HFFc6 (cell line): ENCODE data around the gene WDR35. TPM values are rescaled to one million over a fixed set of nuclear protein-coding genes. Genes with fewer than 3 reads are reported as not detected.

ENCODE experiments used
- DNase-seq: peaks from one replicate; pipeline ENCODE4 v3.0.0-alpha.2; 2018
- H3K27ac Mint-ChIP-seq: 2 replicates; pipeline ENCODE4 v1.8.0; 2020; ENCODE audit warnings: mild to moderate bottlenecking, mixed read lengths
- H3K27me3 Mint-ChIP-seq: 2 replicates; pipeline ENCODE4 v1.8.0; 2021; ENCODE audit warnings: mild to moderate bottlenecking, moderate library complexity, mixed read lengths; ENCODE audit not compliant: insufficient read depth
- H3K36me3 Mint-ChIP-seq: 2 replicates; pipeline ENCODE4 v1.8.0; 2021; ENCODE audit warnings: low read depth, mixed read lengths
- H3K4me1 Mint-ChIP-seq: 2 replicates; pipeline ENCODE4 v1.8.0; 2020; ENCODE audit warnings: low read depth, mixed read lengths
- H3K4me3 Mint-ChIP-seq: 2 replicates; pipeline ENCODE4 v1.8.0; 2020; ENCODE audit warnings: mild to moderate bottlenecking, moderate library complexity, mixed read lengths
- H3K9me3 Mint-ChIP-seq: 2 replicates; pipeline ENCODE4 v1.8.0; 2020; ENCODE audit warnings: mild to moderate bottlenecking, mixed read lengths
- total RNA-seq, 6 experiments: library from RNA; stranded (reverse); fragmentation: NEBNext Ultra II Directional; extraction: Animal tissue kit (Norgen Biotek cat#: 25700); gene quantifications; 2 replicates in 1 of 6; 3 replicates in 5 of 6; pipeline ENCODE4 v1.2.3, GENCODE V29; 2021
- TF ChIP-seq, protein P1 (sequence below): fragments of 200-600 bp; sonication (generic); IDR thresholded peaks from 2 replicates; pipeline ENCODE4 v1.5.0; 2021; ENCODE audit warnings: antibody characterized with exemption, mild to moderate bottlenecking

Gene WDR35
- total RNA-seq, 6 experiments from 2014 or later = 4.5 to 5.4 (median 5.2) TPM

DNA sequence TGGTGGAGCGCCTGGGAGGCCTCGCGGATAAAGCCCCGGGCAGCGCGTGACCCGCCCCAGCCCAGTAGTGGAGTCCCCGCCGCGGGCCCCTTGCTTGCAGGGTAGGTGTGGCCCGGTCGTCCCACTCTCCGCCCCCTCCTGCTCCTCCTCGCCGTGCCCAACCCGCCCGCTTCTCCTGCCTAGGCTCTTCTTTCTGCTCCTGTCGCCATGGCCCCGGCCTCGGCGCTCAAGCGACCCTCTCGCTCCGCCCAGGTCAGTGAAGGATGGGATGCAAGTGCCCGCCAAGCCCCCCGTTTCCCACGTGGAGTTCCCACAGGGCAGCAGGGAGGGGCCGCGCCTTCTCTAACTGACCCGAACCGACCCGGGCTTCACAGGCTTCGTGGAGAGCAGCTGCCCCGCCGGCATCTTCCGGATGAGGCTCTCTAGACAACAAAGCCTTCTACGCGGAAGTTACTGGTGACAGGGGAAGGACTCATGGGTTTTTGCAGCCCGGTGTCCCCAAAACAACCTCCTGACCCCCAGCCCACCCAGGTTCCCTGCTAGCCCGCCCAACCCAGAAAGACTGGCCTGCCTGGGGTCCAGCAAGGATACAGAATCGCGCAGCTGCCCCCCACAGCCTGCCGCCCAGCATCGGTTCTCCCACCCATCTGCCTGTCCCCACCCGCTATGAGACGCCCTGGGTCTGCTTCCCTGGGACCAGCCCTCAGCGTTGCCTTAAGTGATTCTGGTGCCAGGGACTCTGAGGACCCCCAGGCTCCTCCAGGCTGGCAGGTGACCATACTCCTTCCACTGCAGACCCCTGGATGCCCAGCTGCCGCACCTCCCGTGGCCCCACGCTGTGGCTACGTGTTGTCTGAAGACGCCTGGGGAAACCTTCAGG is 121.0 kb downstream of the WDR35 start:
- Mint-ChIP-seq H3K4me1 (no peaks in the 10 kb centered on the region), H3K36me3 (no peaks in the 10 kb centered on the region), H3K27ac (no peak overlapping the region), H3K9me3 (no peaks in the 10 kb centered on the region), H3K27me3 (peaks cover 31% of the 10 kb centered on the region), H3K4me3 (peak overlapping the region; percentile 71)
- TF ChIP-seq, protein P1, sequence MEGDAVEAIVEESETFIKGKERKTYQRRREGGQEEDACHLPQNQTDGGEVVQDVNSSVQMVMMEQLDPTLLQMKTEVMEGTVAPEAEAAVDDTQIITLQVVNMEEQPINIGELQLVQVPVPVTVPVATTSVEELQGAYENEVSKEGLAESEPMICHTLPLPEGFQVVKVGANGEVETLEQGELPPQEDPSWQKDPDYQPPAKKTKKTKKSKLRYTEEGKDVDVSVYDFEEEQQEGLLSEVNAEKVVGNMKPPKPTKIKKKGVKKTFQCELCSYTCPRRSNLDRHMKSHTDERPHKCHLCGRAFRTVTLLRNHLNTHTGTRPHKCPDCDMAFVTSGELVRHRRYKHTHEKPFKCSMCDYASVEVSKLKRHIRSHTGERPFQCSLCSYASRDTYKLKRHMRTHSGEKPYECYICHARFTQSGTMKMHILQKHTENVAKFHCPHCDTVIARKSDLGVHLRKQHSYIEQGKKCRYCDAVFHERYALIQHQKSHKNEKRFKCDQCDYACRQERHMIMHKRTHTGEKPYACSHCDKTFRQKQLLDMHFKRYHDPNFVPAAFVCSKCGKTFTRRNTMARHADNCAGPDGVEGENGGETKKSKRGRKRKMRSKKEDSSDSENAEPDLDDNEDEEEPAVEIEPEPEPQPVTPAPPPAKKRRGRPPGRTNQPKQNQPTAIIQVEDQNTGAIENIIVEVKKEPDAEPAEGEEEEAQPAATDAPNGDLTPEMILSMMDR = no peak
- DNase-seq = no peak

DNA sequence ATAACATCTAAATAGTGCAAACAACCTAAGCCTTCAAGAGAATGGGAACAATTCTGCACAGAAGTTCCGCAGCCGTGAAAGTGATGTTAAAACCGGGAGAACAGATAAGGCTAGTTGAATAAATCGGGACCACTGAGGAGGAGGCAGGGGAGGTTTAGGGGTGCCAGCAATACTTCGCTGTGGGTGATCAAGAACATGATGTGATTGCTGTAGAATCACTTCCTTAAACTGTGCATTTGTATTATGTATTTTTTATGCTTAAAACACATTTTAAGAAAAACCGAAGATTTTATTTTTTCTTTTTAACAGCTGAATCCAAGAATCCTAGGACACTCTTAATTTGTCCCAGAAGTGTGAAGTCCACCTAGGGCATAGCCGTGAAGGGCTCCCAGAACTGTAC is 121.7 kb downstream of the WDR35 start:
- Mint-ChIP-seq H3K27me3 (peaks cover 32% of the 10 kb centered on the region), H3K9me3 (no peaks in the 10 kb centered on the region), H3K4me3 (no peak overlapping the region), H3K36me3 (no peaks in the 10 kb centered on the region), H3K4me1 (no peaks in the 10 kb centered on the region), H3K27ac (no peak overlapping the region)
- no peak for DNase-seq
- TF ChIP-seq, protein P1 = no peak

DNA sequence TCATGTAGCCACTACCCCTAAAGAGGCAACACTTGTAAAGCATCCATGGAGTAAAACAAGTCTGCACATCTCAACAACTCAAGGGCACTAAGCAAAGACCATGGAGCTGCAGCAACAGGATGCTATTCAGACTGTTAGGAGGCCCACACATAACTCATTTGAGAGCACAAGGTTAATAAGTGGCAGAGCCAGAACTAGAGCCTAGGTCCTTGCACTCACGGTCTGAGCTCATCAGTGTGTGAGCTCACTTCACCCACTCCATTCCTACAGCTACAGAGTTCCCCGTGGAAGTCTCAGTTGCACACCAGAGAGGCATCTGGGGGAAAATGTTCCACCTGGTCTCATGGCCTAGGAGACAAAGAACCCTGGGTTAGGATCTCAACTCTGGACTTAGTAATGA is 123.1 kb downstream of the WDR35 start:
- H3K9me3 Mint-ChIP-seq = no peaks in the 10 kb centered on the region
- peaks cover 4% of the 10 kb centered on the region for H3K4me1 Mint-ChIP-seq
- TF ChIP-seq, protein P1 = no peak
- no peaks in the 10 kb centered on the region for H3K36me3 Mint-ChIP-seq
- peaks cover 32% of the 10 kb centered on the region for H3K27me3 Mint-ChIP-seq
- H3K4me3 Mint-ChIP-seq = no peak overlapping the region
- H3K27ac Mint-ChIP-seq = no peak overlapping the region
- DNase-seq = no peak

DNA sequence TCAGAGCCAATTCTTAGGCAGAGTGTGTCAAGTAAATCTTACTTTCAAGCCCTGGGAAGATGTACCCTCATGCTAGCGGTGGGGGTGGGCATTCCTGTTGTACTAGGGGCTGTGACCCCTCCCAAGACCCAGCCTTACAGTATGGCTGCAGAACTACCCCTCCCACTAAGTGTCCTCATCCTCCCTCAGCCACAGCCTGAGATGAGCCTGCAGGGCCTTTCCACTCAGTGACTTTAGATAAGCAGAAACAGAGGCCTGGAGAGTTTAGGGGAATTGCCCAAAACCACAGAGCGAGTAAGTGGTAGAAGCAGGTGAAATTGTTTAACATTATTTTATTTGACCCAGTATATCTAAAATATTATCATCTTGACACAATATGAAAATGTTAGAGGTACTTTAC is 124.8 kb downstream of the WDR35 start:
- H3K27ac Mint-ChIP-seq = no peak overlapping the region

DNA sequence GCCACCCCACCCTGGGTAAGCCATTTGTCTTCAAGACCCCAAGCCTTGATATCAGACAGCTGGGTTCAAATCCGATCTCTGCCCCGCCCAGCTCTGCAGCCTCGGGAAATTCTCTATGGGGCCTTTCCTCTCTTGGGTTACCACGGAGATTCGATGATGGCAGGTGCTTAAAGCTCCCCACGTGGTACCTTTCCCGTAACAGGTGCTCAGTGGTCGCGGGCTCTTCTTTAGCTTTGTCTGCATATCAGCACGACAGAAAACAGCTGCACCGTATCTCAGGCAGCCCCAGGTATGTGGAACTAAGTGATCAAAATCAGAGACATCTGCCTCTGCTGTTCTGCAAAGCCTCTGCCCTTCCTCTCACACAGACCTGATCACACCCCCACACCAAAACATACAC is 125.5 kb downstream of the WDR35 start:
- no peak overlapping the region for H3K4me3 Mint-ChIP-seq
- TF ChIP-seq, protein P1 = no peak
- H3K4me1 Mint-ChIP-seq = peaks cover 8% of the 10 kb centered on the region
- DNase-seq = no peak
- H3K36me3 Mint-ChIP-seq = no peaks in the 10 kb centered on the region
- H3K9me3 Mint-ChIP-seq = no peaks in the 10 kb centered on the region
- no peak overlapping the region for H3K27ac Mint-ChIP-seq
- peaks cover 19% of the 10 kb centered on the region for H3K27me3 Mint-ChIP-seq

More for the DNA sequence above, 124.8 kb downstream of the WDR35 start:
- H3K36me3 Mint-ChIP-seq = no peaks in the 10 kb centered on the region
- no peak overlapping the region for H3K4me3 Mint-ChIP-seq
- H3K4me1 Mint-ChIP-seq = peaks cover 8% of the 10 kb centered on the region
- H3K27me3 Mint-ChIP-seq = peaks cover 25% of the 10 kb centered on the region
- H3K9me3 Mint-ChIP-seq = no peaks in the 10 kb centered on the region
- no peak for DNase-seq
- TF ChIP-seq, protein P1 = no peak
